ENCODE data around the gene FYN. TPM values are rescaled to one million over a fixed set of nuclear protein-coding genes. Genes with fewer than 3 reads are reported as not detected.

Gene FYN
- total and polyA plus RNA-seq, 2 of the 8 experiments (the other 6 are each of a cell fraction or from before 2014, with no cell fraction given) = 46.8 to 97.2 TPM

DNA sequence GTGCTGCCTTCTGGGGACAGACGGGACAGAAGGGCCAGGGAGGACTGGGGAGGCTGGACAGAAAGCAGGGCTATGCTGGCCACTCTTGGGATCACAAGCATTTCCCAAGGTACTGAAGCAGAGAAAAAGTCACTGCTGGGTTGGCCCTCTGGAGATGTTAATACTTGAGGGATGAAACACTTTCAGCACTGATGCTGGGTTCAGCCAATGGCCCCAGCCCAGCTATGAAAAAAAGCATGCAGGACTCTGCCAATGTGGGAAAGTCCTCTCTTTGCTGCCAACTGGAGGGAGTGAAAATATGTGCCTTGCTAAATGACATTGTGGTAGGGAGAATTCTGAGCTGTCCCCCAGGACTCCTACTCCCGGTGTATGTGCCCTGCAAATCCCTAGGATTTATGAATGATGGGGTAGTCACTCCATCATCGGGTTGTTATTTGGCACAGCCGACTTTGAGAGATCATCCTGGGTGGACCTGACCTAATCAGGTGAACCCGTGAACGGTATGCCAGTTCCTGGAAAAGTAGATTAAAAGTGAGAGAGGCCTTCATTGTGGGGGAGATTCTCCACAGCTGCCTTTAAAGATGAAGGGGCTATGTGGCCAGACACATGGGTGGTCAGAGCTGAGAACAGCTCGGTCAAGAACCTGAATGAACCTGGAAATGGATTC lies 147.7 kb downstream of the FYN start:
- no peaks in the 10 kb centered on the region; a peak in 1 of 7 replicates for H3K4me1 ChIP-seq (replicated peaks in 1 of 4; ENCODE audit: control insufficient read depth in 3 of 4, insufficient read depth in 4 of 4, low read length in 3 of 4)
- no peak overlapping the region for H2BK5ac ChIP-seq (ENCODE audit: low read depth, low read length)
- H2AFZ ChIP-seq (ENCODE audit: low read length) = no peak overlapping the region
- H2BK12ac ChIP-seq (ENCODE audit: low read depth, low read length) = no peak overlapping the region
- no peak overlapping the region for H3K18ac ChIP-seq (ENCODE audit: extremely low read depth, low read length)
- no peak overlapping the region for H3K14ac ChIP-seq (ENCODE audit: insufficient read length)
- H3K23ac ChIP-seq (ENCODE audit: insufficient read length) = no peak overlapping the region
- no peak overlapping the region for H2BK120ac ChIP-seq (replicated peaks; ENCODE audit: low read depth, low read length)
- H3K4me2 ChIP-seq (ENCODE audit: insufficient read depth in 1 of 2, low read depth in 2 of 2, low read length in 2 of 2) = no peak overlapping the region
- no peaks in the 10 kb centered on the region for H3K9me3 ChIP-seq (ENCODE audit: insufficient read depth in 2 of 2, low read depth in 1 of 2, low read length in 1 of 2)
- H3K4ac ChIP-seq (replicated peaks; ENCODE audit: insufficient read length, low read depth, low read length) = no peak overlapping the region
- H4K20me1 ChIP-seq (replicated peaks in 1 of 2; ENCODE audit: control insufficient read depth in 1 of 2, insufficient read depth in 2 of 2, low read length in 2 of 2) = peaks cover 0 to 3% of the 10 kb centered on the region in 2 experiments
- H3K56ac ChIP-seq (replicated peaks; ENCODE audit: insufficient read length, low read depth, low read length) = no peak overlapping the region
- ChIA-PET CTCF (ENCODE audit: partially characterized antibody) (interaction anchor here (0.7 to 4.5 kb wide), 23 partner anchors 9 to 303 kb away, joined by 3 to 27 read pairs (median 4); no protein-coding TSS in a partner anchor), POLR2A (ENCODE audit: partially characterized antibody) (no interaction called here)
- DNase-seq (ENCODE audit: low read depth in 1 of 2, low spot score in 2 of 2) (no peak), FAIRE-seq (no peak)
- no peaks in the 10 kb centered on the region for H3K36me3 ChIP-seq (ENCODE audit: control insufficient read depth in 2 of 4, insufficient read depth in 4 of 4, low read length in 3 of 4)
- H4K5ac ChIP-seq (ENCODE audit: insufficient read length, low read depth, low read length) = no peak overlapping the region
- H2BK15ac ChIP-seq (ENCODE audit: low read length) = no peak overlapping the region
- no peak overlapping the region for H3K27ac ChIP-seq (ENCODE audit: low read depth, low read length)
- H3K27me3 ChIP-seq (replicated peaks in 1 of 4; ENCODE audit: control insufficient read depth in 3 of 4, extremely low read depth in 1 of 4, insufficient read depth in 3 of 4, low read length in 3 of 4) = no peaks in the 10 kb centered on the region
- no peaks in the 10 kb centered on the region for H3K23me2 ChIP-seq (ENCODE audit: low read depth, low read length)
- no peak overlapping the region for H2AK5ac ChIP-seq (ENCODE audit: low read depth, low read length)
- H3K79me2 ChIP-seq (ENCODE audit: control insufficient read depth in 1 of 2, insufficient read depth in 2 of 2, low read length in 2 of 2) = peaks cover 0 to 15% of the 10 kb centered on the region in 2 experiments; a peak in 1 of 4 replicates
- peaks cover 2% of the 10 kb centered on the region; the same call in 1 of the 2 replicates for H3K79me1 ChIP-seq (ENCODE audit: low read depth, low read length)
- no peak overlapping the region for H4K91ac ChIP-seq (replicated peaks; ENCODE audit: insufficient read length, low read length)
- H3K9ac ChIP-seq (replicated peaks in 1 of 4; ENCODE audit: extremely low read depth in 1 of 4, low read depth in 3 of 4, low read length in 3 of 4) = no peak overlapping the region
- no peak for TF ChIP-seq JUN (IDR thresholded peaks at IDR 0.05; ENCODE audit: low read depth, low read length)
- TF ChIP-seq RFX5 (IDR thresholded peaks at IDR 0.05; ENCODE audit: borderline replicate concordance, low read depth, low read length) = no peak
- H4K8ac ChIP-seq (ENCODE audit: extremely low read depth, insufficient read depth, low read length) = no peak overlapping the region; the same call in 1 of the 2 replicates
- 93% methylated on average over 7 of the region's 7 CpGs; no CpG with 5 or more reads in 1 of the 2 experiments for WGBS, 2 experiments (ENCODE audit: extremely low coverage in 1 of 2, insufficient coverage in 1 of 2, insufficient read length in 1 of 2, insufficient replicate concordance in 2 of 2, low coverage in 1 of 2, low lambda C conversion rate in 2 of 2, missing lambda C conversion rate in 1 of 2)
- H3K4me3 ChIP-seq (ENCODE audit: extremely low read depth in 1 of 4, insufficient read depth in 2 of 4, low read depth in 3 of 4, low read length in 4 of 4) = no peak overlapping the region
- no peak overlapping the region for H2BK20ac ChIP-seq (ENCODE audit: low read length)
